ENCODE measurements around the gene RHBDF2.

- no peak for TF ChIP-seq ZNF274 (IDR thresholded peaks at IDR 0.05; ENCODE audit: low read depth, low read length)
- TF ChIP-seq YY1 (IDR thresholded peaks at IDR 0.05; ENCODE audit: insufficient read depth, insufficient read length), result no peak
Observed at GRCh38 chr17:76469076-76469990, 31.9 kb downstream of the RHBDF2 start.
